ENCODE results near the gene HECTD4.

DNA sequence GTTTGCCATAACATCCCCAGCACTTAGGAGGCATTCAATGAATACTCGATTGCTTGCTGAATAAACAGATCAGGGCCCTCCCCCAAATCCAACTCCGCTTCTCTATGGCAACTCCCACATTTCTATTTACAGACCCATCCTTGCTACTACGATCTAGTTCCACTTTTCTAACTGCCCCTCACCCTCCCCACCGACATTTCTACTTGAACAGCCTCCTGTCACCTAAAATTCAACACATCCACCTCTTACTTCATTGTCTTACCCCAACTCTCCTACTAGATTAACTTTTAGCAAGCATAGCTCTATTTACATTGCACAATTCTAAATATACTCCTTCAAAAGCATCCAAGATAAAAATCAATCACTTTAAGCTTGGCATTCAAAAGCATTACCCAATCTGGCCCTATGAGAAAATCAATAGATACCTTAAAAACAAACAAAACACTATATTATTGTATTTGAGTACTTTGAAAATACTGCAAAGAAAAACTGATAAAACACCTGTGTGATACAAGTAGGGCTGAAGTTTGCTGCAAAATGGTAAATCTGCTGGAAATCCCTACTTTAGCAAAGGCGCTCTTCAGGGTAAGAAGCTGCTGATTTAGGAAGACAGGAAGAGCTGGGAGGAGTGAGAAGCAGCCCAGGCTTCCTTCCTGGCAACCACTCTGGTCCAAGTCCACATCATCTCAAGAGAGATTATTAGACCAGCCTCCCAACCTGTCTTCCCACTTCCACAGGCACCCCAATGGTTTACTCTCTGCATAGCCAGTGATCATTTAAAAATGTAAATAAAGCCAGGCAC, 96.4 kb downstream of the HECTD4 start:
- no peak for TF ChIP-seq EZH2phosphoT487 (IDR thresholded peaks at IDR 0.05; ENCODE audit: borderline replicate concordance, low read length)
- TF ChIP-seq, protein P1, sequence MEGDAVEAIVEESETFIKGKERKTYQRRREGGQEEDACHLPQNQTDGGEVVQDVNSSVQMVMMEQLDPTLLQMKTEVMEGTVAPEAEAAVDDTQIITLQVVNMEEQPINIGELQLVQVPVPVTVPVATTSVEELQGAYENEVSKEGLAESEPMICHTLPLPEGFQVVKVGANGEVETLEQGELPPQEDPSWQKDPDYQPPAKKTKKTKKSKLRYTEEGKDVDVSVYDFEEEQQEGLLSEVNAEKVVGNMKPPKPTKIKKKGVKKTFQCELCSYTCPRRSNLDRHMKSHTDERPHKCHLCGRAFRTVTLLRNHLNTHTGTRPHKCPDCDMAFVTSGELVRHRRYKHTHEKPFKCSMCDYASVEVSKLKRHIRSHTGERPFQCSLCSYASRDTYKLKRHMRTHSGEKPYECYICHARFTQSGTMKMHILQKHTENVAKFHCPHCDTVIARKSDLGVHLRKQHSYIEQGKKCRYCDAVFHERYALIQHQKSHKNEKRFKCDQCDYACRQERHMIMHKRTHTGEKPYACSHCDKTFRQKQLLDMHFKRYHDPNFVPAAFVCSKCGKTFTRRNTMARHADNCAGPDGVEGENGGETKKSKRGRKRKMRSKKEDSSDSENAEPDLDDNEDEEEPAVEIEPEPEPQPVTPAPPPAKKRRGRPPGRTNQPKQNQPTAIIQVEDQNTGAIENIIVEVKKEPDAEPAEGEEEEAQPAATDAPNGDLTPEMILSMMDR (IDR thresholded peaks at IDR 0.05; ENCODE audit: low read depth, low read length, poor library complexity, severe bottlenecking): no peak
